ENCODE measurements around the gene PHF2. TPM values are rescaled to one million over a fixed set of nuclear protein-coding genes. Genes with fewer than 3 reads are reported as not detected.

The PHF2 gene
- total and polyA plus RNA-seq, 2 of the 4 experiments (the other 2 are of a cell fraction): 5.9 to 9.5 TPM

DNA sequence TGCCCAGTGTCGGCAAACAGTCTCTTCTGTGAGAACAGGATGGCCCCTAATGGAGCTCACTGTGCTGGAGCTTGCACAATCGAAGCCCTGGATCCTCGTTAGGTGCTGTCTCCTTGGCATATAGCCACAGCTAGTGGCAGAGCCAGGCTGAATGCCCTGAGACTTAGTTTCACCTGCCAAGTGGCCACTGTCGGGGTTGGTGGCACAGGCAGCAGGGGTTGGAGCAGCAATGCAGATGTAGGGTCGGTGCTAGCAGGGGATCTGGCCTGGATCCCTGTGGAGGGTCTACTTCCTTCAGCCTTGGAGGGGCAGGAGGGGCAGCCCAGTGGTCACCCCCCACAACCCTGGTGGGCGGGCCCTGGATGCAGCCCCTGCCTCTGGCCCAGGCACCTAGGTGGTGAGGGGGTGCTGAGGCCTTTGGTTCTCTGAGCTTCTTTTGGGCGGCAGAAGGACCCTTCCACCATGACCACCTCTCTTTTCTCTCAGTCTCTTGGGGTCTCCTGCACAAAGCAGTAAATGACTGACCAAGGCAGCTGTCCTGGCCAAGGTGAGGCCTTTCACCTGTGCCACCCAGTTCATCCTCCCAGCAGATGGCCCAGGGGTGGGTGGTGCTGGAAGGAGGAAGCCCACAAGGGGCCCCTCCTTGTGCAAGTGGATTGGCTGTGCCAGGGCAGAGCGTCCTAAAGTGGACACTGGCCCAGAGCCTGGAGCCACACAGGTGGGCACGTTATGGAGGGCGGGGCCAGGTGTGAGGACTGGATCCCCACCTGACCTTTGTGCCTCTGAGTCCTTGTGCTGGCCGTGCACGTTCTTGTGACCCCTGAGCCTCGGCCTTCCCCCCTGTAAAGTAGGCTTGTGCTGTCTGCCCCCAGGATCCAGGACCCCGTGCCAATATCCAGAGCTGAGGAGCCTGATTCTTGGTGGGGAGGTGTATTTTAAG lies 44.8 kb downstream of the PHF2 start:
- peaks cover 39 to 65% of the 10 kb centered on the region in 2 experiments for H3K79me1 ChIP-seq (ENCODE audit: low read depth in 1 of 2, low read length in 2 of 2)
- ChIA-PET POLR2A (ENCODE audit: unreplicated experiment) (no interaction called here), CTCF (interaction anchor here (0.8 kb wide), 1 partner anchor 19 kb away, joined by 3 read pairs; no protein-coding TSS in a partner anchor)
- intact Hi-C loops (cut with micrococcal nuclease) (no loop called here), dilution Hi-C loops (cut with HindIII; ENCODE audit: low sequenced_read_pairs, unreplicated experiment) (no loop called here), in situ Hi-C loops (cut with MboI; ENCODE audit: low sequenced_read_pairs) (no loop called here)
- no peak for ATAC-seq (ENCODE audit: low read depth)
- H3K27me3 ChIP-seq (ENCODE audit: control insufficient read depth, insufficient read depth, low read length): no peaks in the 10 kb centered on the region
- no TSS peak for BruUV-seq (replicated peaks)
- no peak overlapping the region for H2AK9ac ChIP-seq (replicated peaks; ENCODE audit: low read depth, low read length, poor library complexity)
- H3K14ac ChIP-seq (replicated peaks; ENCODE audit: low read depth, low read length): no peak overlapping the region
- no peaks in the 10 kb centered on the region for H3K36me3 ChIP-seq (ENCODE audit: control insufficient read depth, insufficient read depth, low read length)
- peaks cover 6% of the 10 kb centered on the region for H3K9me1 ChIP-seq (ENCODE audit: insufficient read depth, low read length)
- H2AK5ac ChIP-seq (ENCODE audit: low read depth, low read length): no peak overlapping the region
- H3K56ac ChIP-seq (ENCODE audit: extremely low read depth, insufficient read depth, low read length): no peak overlapping the region
- no peak overlapping the region for H4K91ac ChIP-seq (ENCODE audit: insufficient read depth, low read depth, low read length)
- no peaks in the 10 kb centered on the region for H3K9me3 ChIP-seq (ENCODE audit: control insufficient read depth, insufficient read depth, low read length)
- no peak overlapping the region for H3K4ac ChIP-seq (ENCODE audit: low read depth, low read length)
- no peaks in the 10 kb centered on the region for H3K4me1 ChIP-seq (ENCODE audit: control insufficient read depth, insufficient read depth, low read length)
- H2AFZ ChIP-seq (replicated peaks; ENCODE audit: low read length, poor library complexity): no peak overlapping the region
- no peak overlapping the region for H2BK15ac ChIP-seq (ENCODE audit: low read depth, low read length)
- H4K20me1 ChIP-seq (ENCODE audit: insufficient read depth, low read length): peaks cover 69% of the 10 kb centered on the region
- no peak overlapping the region for H2BK5ac ChIP-seq (ENCODE audit: low read depth, low read length, poor library complexity, severe bottlenecking)
- H3K4me2 ChIP-seq (ENCODE audit: low read depth, low read length): no peak overlapping the region
- no peak overlapping the region for H4K5ac ChIP-seq (ENCODE audit: low read depth, low read length)
- 86% methylated on average over 7 of the region's 14 CpGs; no CpG with 5 or more reads in 1 of the 2 experiments for WGBS, 2 experiments (ENCODE audit: extremely low coverage in 2 of 2, insufficient read length in 1 of 2)
- H3K9ac ChIP-seq (ENCODE audit: low read depth, low read length): no peak overlapping the region
- no peak overlapping the region for H3K23ac ChIP-seq (ENCODE audit: low read depth, low read length)
- DNase-seq: no peak
- H4K8ac ChIP-seq (ENCODE audit: low read depth in 2 of 2, low read length in 2 of 2): no peak overlapping the region
- H3K4me3 ChIP-seq (ENCODE audit: insufficient read depth, low read depth, low read length): no peak overlapping the region
- H2BK20ac ChIP-seq (ENCODE audit: low read depth, low read length): no peak overlapping the region
- H3K18ac ChIP-seq (ENCODE audit: low read depth, low read length): no peak overlapping the region
- no peak overlapping the region for H2BK120ac ChIP-seq (ENCODE audit: low read depth, low read length)
- TF ChIP-seq RAD21 (IDR thresholded peaks at IDR 0.05; ENCODE audit: low read length) (no peak), CEBPB (IDR thresholded peaks at IDR 0.05; ENCODE audit: low read depth, low read length) (0 out of 2 replicates have a peak, but pooled peaks have one; percentile 6)
- no peak overlapping the region for H3K27ac ChIP-seq (ENCODE audit: insufficient read depth, low read length)
